ENCODE data around the gene TRIP12. TPM values are rescaled to one million over a fixed set of nuclear protein-coding genes. Genes with fewer than 3 reads are reported as not detected.

The TRIP12 gene
- total and polyA plus RNA-seq, 2 experiments from 2014 or later = 21.5 to 133 TPM

DNA sequence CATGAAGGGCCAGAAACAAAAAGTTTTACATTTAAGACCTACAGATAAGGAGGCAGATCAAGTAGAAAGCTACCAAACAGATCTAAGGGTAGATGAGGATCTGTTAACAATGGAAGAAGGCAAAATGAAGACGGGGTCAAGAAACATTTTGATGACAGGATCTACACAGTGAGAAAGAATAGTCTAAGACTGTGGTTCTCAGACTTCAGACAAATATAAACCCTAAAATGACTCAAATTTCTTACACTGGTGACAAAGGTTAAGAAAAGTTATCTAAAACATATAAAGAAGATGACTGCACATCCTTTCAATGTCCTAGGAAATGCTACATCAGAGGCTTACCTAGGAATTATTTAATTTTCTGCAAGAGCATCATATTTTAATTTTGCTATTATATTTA lies 34.4 kb downstream of the TRIP12 start (continued):
- TF ChIP-seq REST (IDR thresholded peaks at IDR 0.05; ENCODE audit: unreplicated experiment) (no peak), ZNF114 (CRISPR knock-in tag; IDR thresholded peaks at IDR 0.05) (no peak), STAT1 (IDR thresholded peaks at IDR 0.05; ENCODE audit: unreplicated experiment) (no peak), EZH2 (IDR thresholded peaks at IDR 0.05; ENCODE audit: low read depth, unreplicated experiment) (no peak)

DNA sequence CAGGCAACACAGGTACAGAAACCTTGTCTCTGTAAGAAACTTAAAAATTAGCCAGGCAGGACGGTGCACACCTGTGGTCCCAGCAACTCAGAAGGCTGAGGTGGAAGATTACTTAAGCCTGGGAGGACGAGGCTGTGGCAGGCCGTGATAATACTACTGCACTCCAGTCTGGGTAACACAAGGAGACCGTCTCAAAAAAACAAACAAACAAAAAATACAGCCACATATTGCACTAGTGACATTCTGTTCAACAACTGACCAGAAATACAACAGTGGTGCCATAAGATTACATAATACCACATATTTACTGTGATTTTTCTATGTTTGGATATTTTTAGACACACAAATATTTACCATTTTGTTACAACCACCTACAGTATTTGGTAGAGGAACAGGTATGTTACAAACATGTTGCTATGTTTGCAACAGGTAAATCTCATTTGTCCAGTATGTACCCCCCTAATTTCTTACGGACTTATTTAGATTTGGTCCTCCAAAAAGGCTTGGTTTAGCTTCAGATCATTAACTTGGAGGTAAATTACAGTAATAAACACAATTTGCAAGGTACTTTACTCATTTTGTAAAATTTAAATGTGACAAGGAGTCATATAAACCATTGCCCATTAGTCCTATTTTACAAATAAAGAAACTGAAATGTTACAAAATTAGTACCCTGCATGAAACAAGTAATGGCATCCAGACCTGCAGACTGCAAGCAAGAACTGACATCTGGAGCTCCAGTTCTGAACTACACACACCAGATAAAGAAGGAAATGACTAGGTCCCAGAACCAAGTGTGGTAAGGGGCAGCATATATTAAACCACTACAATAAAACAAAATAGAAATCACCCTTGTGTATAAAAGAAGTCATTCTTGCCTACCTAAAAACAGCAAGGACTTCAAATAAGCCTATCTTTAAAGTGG lies 36.8 kb downstream of the TRIP12 start:
- H3K27ac Mint-ChIP-seq = peak overlapping the region; percentile 78; the same call in 1 of the 2 replicates
- H3K36me3 Mint-ChIP-seq (ENCODE audit: low read depth) = peaks cover under 1% of the 10 kb centered on the region; the same call in 1 of the 3 replicates
- H3K9me3 Mint-ChIP-seq = no peaks in the 10 kb centered on the region
- no peak overlapping the region for H3K4me2 ChIP-seq
- no peaks in the 10 kb centered on the region for H3K36me3 ChIP-seq (ENCODE audit: insufficient read depth)
- no peaks in the 10 kb centered on the region for H3K4me1 ChIP-seq (ENCODE audit: insufficient read depth)
- no peak for ATAC-seq
- no peak overlapping the region for H3K4me3 Mint-ChIP-seq
- H2AFZ ChIP-seq = no peak overlapping the region
- no peak overlapping the region for H3K27ac ChIP-seq (ENCODE audit: low read depth)
- H3K9me2 ChIP-seq (ENCODE audit: insufficient read depth) = no peaks in the 10 kb centered on the region
- peaks cover 4% of the 10 kb centered on the region; the same call in 1 of the 2 replicates for H4K20me1 ChIP-seq (replicated peaks; ENCODE audit: insufficient read depth)
- no peak overlapping the region for H3K4me3 ChIP-seq
- H3K27me3 Mint-ChIP-seq (ENCODE audit: insufficient read depth, low read depth, poor library complexity) = peaks cover 2% of the 10 kb centered on the region
- H3K4me1 Mint-ChIP-seq = peaks cover 11% of the 10 kb centered on the region; the same call in 2 of the 3 replicates
- DNase-seq (ENCODE audit: low spot score) = no peak
- H3K27me3 ChIP-seq (ENCODE audit: insufficient read depth) = no peaks in the 10 kb centered on the region
- no peaks in the 10 kb centered on the region for H3F3A ChIP-seq (replicated peaks; ENCODE audit: low read depth)
- H3K79me2 ChIP-seq (replicated peaks; ENCODE audit: insufficient read depth) = peaks cover 98% of the 10 kb centered on the region
- TF ChIP-seq NANOG (IDR thresholded peaks at IDR 0.05; ENCODE audit: borderline replicate concordance) (no peak), REST (IDR thresholded peaks at IDR 0.05; ENCODE audit: unreplicated experiment) (no peak), ZNF462 (CRISPR knock-in tag; IDR thresholded peaks at IDR 0.05) (no peak), EZH2phosphoT487 (IDR thresholded peaks at IDR 0.05; ENCODE audit: unreplicated experiment) (no peak)

Data from GM23338 (cell line).